ENCODE data around the gene NEK10. TPM values are rescaled to one million over a fixed set of nuclear protein-coding genes. Genes with fewer than 3 reads are reported as not detected.

Gene NEK10
- polyA plus RNA-seq, 3 donors from 2014 or later: 0.57 TPM; not detected in 2

- no peaks in the 10 kb centered on the region for H3K36me3 Mint-ChIP-seq
- DNase-seq: no peak
- peaks cover 0 to 3% (median 0%) of the 10 kb centered on the region in 6 donors for H3K9me3 Mint-ChIP-seq
- no peak overlapping the region for H3K27ac Mint-ChIP-seq
- peaks cover 0 to 3% (median 0%) of the 10 kb centered on the region in 3 donors for H3K27me3 Mint-ChIP-seq (ENCODE audit: low read depth in 3 of 3)
- H3K4me1 Mint-ChIP-seq: no peaks in the 10 kb centered on the region
- H3K4me3 Mint-ChIP-seq: no peak overlapping the region
These were observed 183.8 kb downstream of the NEK10 start for GRCh38 chr3:27185231-27185989.

GRCh38 chr3:27184261-27184660 lies 184.9 kb downstream of the NEK10 start:
- Mint-ChIP-seq H3K9me3 (peaks cover 0 to 3% (median 0%) of the 10 kb centered on the region in 6 donors), H3K4me1 (no peaks in the 10 kb centered on the region), H3K27me3 (ENCODE audit: low read depth in 3 of 3) (peaks cover 0 to 3% (median 0%) of the 10 kb centered on the region in 3 donors), H3K4me3 (no peak overlapping the region), H3K27ac (no peak overlapping the region), H3K36me3 (no peaks in the 10 kb centered on the region)
- no peak for DNase-seq

GRCh38 chr3:27176256-27176655 lies 192.9 kb downstream of the NEK10 start:
- Mint-ChIP-seq H3K36me3 (no peaks in the 10 kb centered on the region), H3K27ac (no peak overlapping the region), H3K9me3 (no peaks in the 10 kb centered on the region), H3K4me1 (no peaks in the 10 kb centered on the region), H3K4me3 (no peak overlapping the region), H3K27me3 (ENCODE audit: low read depth in 3 of 3) (no peaks in the 10 kb centered on the region)
- DNase-seq: no peak

GRCh38 chr3:27174530-27174929 lies 194.7 kb downstream of the NEK10 start:
- H3K9me3 Mint-ChIP-seq: no peaks in the 10 kb centered on the region
- no peak for DNase-seq
- H3K27ac Mint-ChIP-seq: no peak overlapping the region
- no peaks in the 10 kb centered on the region for H3K36me3 Mint-ChIP-seq
- H3K27me3 Mint-ChIP-seq (ENCODE audit: low read depth in 3 of 3): no peaks in the 10 kb centered on the region
- H3K4me1 Mint-ChIP-seq: no peaks in the 10 kb centered on the region
- no peak overlapping the region for H3K4me3 Mint-ChIP-seq

GRCh38 chr3:27171113-27171512 lies 198.1 kb downstream of the NEK10 start:
- Mint-ChIP-seq H3K4me1 (no peaks in the 10 kb centered on the region), H3K27me3 (ENCODE audit: low read depth in 3 of 3) (no peaks in the 10 kb centered on the region), H3K4me3 (no peak overlapping the region), H3K9me3 (no peaks in the 10 kb centered on the region), H3K27ac (no peak overlapping the region), H3K36me3 (no peaks in the 10 kb centered on the region)
- no peak for DNase-seq

GRCh38 chr3:27166888-27167287 lies 202.3 kb downstream of the NEK10 start:
- no peaks in the 10 kb centered on the region for H3K4me1 Mint-ChIP-seq
- no peaks in the 10 kb centered on the region for H3K27me3 Mint-ChIP-seq (ENCODE audit: low read depth in 3 of 3)
- H3K27ac Mint-ChIP-seq: no peak overlapping the region
- DNase-seq: no peak
- H3K36me3 Mint-ChIP-seq: no peaks in the 10 kb centered on the region
- H3K9me3 Mint-ChIP-seq: no peaks in the 10 kb centered on the region
- no peak overlapping the region for H3K4me3 Mint-ChIP-seq

- no peaks in the 10 kb centered on the region for H3K9me3 Mint-ChIP-seq
- no peaks in the 10 kb centered on the region for H3K27me3 Mint-ChIP-seq (ENCODE audit: low read depth in 3 of 3)
- no peaks in the 10 kb centered on the region for H3K36me3 Mint-ChIP-seq
- no peak overlapping the region for H3K27ac Mint-ChIP-seq
- H3K4me1 Mint-ChIP-seq: no peaks in the 10 kb centered on the region
- DNase-seq: no peak
- H3K4me3 Mint-ChIP-seq: no peak overlapping the region
These were observed 203.9 kb downstream of the NEK10 start for GRCh38 chr3:27165321-27165721.

GRCh38 chr3:27160779-27161287 lies 208.3 kb downstream of the NEK10 start:
- no peak for DNase-seq
- Mint-ChIP-seq H3K9me3 (peaks cover 0 to 5% (median 0%) of the 10 kb centered on the region in 6 donors), H3K27me3 (ENCODE audit: low read depth in 3 of 3) (peaks cover 0 to 3% (median 0%) of the 10 kb centered on the region in 3 donors), H3K27ac (no peak overlapping the region), H3K4me1 (no peaks in the 10 kb centered on the region), H3K4me3 (no peak overlapping the region), H3K36me3 (no peaks in the 10 kb centered on the region)

- no peaks in the 10 kb centered on the region for H3K36me3 Mint-ChIP-seq
- H3K9me3 Mint-ChIP-seq: peaks cover 0 to 7% (median 0%) of the 10 kb centered on the region in 6 donors
- peaks cover 0 to 3% (median 2%) of the 10 kb centered on the region in 3 donors for H3K27me3 Mint-ChIP-seq (ENCODE audit: low read depth in 3 of 3)
- no peak overlapping the region for H3K4me3 Mint-ChIP-seq
- DNase-seq: no peak
- no peaks in the 10 kb centered on the region for H3K4me1 Mint-ChIP-seq
- H3K27ac Mint-ChIP-seq: no peak overlapping the region
These were observed 209.0 kb downstream of the NEK10 start for GRCh38 chr3:27160146-27160545.

- no peak overlapping the region for H3K4me3 Mint-ChIP-seq
These were observed 222.0 kb downstream of the NEK10 start for GRCh38 chr3:27147215-27147614.

GRCh38 chr3:27146786-27147185 lies 222.4 kb downstream of the NEK10 start:
- Mint-ChIP-seq H3K4me3 (no peak overlapping the region), H3K27me3 (ENCODE audit: low read depth in 3 of 3) (peaks cover 1 to 3% (median 2%) of the 10 kb centered on the region in 3 donors), H3K9me3 (peaks cover 0 to 8% (median under 1%) of the 10 kb centered on the region in 6 donors), H3K27ac (no peak overlapping the region), H3K36me3 (no peaks in the 10 kb centered on the region), H3K4me1 (no peaks in the 10 kb centered on the region)
- DNase-seq: no peak

More at GRCh38 chr3:27147215-27147614, 222.0 kb downstream of the NEK10 start:
- H3K4me1 Mint-ChIP-seq: no peaks in the 10 kb centered on the region
- DNase-seq: no peak
- no peak overlapping the region for H3K27ac Mint-ChIP-seq
- no peaks in the 10 kb centered on the region for H3K36me3 Mint-ChIP-seq
- peaks cover 1 to 3% (median 2%) of the 10 kb centered on the region in 3 donors for H3K27me3 Mint-ChIP-seq (ENCODE audit: low read depth in 3 of 3)
- H3K9me3 Mint-ChIP-seq: peaks cover 0 to 7% (median under 1%) of the 10 kb centered on the region in 6 donors

- H3K27me3 Mint-ChIP-seq (ENCODE audit: low read depth in 3 of 3): peaks cover 0 to 1% (median 0%) of the 10 kb centered on the region in 3 donors
- DNase-seq: no peak
- no peaks in the 10 kb centered on the region for H3K36me3 Mint-ChIP-seq
- no peaks in the 10 kb centered on the region for H3K4me1 Mint-ChIP-seq
- H3K4me3 Mint-ChIP-seq: no peak overlapping the region
- H3K9me3 Mint-ChIP-seq: peaks cover 0 to 13% (median 0%) of the 10 kb centered on the region in 6 donors
- H3K27ac Mint-ChIP-seq: no peak overlapping the region
These were observed 223.5 kb downstream of the NEK10 start for GRCh38 chr3:27145719-27146118.

- peaks cover 0 to 1% (median 0%) of the 10 kb centered on the region in 3 donors for H3K27me3 Mint-ChIP-seq (ENCODE audit: low read depth in 3 of 3)
- H3K4me3 Mint-ChIP-seq: no peak overlapping the region
- H3K9me3 Mint-ChIP-seq: peaks cover 0 to 13% (median 1%) of the 10 kb centered on the region in 6 donors
- H3K27ac Mint-ChIP-seq: no peak overlapping the region
- no peak for DNase-seq
- H3K36me3 Mint-ChIP-seq: peaks cover 0 to 4% (median 0%) of the 10 kb centered on the region in 3 donors
- H3K4me1 Mint-ChIP-seq: no peaks in the 10 kb centered on the region
These were observed 227.5 kb downstream of the NEK10 start for GRCh38 chr3:27141668-27142067.

GRCh38 chr3:27138562-27138961 lies 230.6 kb downstream of the NEK10 start:
- Mint-ChIP-seq H3K27me3 (ENCODE audit: low read depth in 3 of 3) (no peaks in the 10 kb centered on the region), H3K36me3 (peaks cover 0 to 4% (median 0%) of the 10 kb centered on the region in 3 donors), H3K9me3 (peaks cover 0 to 13% (median 1%) of the 10 kb centered on the region in 6 donors), H3K4me1 (no peaks in the 10 kb centered on the region), H3K27ac (no peak overlapping the region), H3K4me3 (no peak overlapping the region)
- no peak for DNase-seq
